Left hindlimb (tissue), 1 donor: Measurements from ENCODE around the gene NKAPD1.
"Not testable (repeated sequence)": the region's sequence is repeated elsewhere in the genome, so short reads cannot be mapped to it uniquely, and the experiment has no call there.

Experiments
- DNase-seq: peaks from one replicate; pipeline ENCODE4 v3.0.0-alpha.2; 2018

NKAPD1 gene, protein sequence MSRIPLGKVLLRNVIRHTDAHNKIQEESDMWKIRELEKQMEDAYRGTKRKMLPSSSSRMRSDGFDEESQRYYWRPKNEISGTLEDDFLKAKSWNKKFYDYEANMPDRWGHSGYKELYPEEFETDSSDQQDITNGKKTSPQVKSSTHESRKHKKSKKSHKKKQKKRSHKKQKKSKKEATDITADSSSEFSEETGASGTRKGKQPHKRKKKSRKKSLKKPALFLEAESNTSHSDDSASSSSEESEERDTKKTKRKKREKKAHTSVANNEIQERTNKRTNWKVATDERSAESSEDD

DNA sequence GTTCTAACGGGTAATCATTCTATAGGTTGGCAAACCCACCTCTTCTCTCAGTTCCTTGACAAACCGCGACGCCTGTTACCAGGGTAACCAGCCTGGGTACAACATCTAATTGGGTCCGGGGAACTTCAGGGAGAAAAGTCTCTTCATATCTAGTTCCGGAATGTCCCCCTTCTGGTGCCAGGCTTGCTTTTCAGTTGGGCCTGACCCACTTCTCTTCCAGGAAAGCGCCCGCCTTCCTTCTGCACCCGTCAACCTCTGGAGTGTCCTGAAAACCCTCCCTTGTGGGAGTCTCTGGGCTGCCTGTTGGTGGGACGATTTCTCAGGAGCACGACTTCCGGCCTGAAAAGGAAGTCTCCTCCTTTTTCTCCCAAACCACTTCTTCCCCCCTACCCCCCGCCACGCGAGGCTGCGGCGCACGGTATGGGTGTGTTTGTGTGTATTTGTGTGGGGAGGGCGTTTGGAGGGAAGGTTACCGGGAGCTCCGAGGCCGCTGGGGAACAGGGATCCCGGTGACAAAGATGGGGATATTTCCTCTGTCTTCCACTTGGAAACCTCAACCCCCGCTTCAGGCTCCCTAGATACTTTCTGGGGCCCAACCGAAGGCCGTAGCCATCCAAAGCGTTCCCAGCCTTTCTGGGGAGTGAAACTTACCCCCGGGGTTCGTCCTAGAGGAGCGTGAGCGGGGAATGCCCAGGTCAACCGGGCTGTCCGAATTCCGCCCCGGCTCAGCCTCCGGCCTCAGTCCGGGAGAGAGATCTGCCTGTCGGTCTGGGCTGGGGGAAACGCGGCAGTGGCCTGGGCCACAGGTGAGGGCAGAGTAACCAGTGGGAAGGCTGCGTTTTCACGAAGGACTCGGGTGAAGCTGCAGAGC is at the start of gene NKAPD1, which contains the start of gene PIH1D2:
Gene NKAPD1 (plus strand): TSS at position 359 of the 871 bp plus-strand sequence. CDS start 1,276 bp downstream, outside the sequence.
Gene PIH1D2 (minus strand): TSS at position 77 of the 871 bp plus-strand sequence. CDS start 843 bp downstream, outside the sequence.
- DNase-seq, result peak; percentile 87

DNA sequence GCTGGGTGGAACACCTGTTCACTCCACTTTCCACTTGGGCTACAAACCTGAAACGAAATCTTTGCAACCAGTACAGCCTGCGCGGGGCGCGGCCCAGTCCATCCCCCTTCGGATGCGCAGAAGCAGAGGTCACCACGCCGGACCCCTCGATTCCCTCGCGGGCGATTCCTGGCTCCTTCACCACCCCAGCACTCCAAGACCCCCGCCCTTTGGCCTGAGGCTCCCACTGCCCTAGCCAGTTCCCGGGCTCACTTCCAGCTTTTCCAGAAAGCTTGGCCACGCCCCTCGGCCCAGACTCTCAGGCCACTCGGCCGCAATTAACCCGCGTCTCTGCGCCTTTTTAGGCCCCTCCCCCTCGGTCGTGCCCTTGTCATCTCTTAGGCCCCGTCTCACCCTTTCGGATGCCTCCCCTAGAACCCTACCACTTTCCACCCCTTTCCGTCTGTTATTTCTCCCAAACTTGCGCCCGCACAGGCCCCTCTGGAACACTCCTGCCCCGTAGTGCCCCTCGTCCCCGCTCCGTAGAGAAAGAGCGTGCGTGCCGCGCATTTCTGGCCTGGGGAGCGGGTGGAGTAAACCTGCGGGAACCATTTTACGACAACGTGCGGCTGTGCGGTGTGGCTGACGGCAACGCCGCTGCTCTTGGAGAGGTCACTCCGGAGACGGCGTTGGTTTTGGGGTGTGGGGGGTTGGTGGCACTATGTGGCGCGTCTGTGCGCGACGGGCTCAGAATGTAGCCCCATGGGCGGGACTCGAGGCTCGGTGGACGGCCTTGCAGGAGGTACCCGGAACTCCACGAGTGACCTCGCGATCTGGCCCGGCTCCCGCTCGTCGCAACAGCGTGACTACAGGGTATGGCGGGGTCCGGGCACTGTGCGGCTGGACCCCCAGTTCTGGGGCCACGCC is 49.1 kb upstream of the NKAPD1 start, which contains the start of gene DLAT:
Gene DLAT (plus strand): TSS at position 636 of the 906 bp plus-strand sequence. CDS start 65 bp downstream, at position 701.
- peak; percentile 86 for DNase-seq

DNA sequence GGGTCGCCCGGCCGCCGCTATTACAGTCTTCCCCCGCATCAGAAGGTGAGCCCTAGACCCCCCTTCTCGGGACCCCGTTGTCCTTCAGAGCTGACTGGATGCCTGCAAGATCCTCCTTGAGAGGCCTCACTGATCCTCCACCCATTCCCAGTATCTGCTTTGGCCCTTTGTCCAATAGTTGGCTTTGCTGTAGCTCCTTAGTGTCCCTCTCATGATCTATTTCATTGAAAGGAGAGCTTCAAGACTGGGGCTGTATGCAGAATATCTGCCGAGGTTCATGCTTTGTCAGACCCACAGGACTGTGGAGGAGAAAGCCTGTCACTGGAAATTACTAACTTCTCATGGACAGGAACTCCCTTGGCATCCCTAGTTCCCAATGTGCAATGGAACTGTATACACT is 48.4 kb upstream of the NKAPD1 start:
- DNase-seq, result no peak

DNA sequence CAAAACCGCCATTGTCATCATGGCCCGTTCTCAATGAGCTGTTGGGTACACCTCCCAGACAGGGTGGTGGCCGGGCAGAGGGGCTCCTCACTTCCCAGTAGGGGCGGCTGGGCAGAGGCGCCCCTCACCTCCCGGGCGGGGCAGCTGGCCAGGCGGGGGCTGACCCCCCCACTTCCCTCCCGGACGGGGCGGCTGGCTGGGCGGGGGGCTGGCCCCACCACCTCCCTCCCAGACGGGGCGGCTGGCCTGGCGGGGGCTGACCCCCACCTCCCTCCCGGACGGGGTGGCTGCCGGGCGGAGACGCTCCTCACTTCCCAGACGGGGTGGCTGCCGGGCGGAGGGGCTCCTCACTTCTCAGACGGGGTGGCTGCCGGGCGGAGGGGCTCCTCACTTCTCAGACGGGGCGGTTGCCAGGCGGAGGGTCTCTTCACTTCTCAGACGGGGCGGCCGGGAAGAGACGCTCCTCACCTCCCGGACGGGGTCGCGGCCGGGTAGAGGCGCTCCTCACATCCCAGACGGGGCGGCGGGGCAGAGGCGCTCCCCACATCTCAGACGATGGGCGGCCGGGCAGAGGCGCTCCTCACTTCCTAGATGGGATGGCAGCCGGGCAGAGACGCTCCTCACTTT is 47.2 kb upstream of the NKAPD1 start:
- DNase-seq, result not testable (repeated sequence)

DNA sequence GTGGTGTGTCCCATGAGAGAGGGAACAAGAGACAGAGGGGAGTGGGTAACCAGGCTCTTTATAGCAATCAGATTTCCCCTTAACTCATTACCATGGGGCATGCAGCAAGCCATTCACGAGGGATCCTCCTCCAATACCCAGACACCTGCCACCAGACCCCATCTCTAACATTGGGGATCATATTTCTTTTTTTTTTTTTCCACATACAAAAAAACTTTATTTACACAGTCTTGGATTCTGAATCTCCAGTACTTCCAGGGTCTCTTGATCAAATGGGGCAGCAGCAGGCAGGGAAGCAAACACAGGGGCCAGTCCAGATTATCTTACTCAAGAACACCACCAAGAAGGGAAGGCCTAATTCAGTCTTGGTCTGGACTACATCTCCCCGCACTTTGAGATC is 44.6 kb upstream of the NKAPD1 start:
- no peak for DNase-seq

DNA sequence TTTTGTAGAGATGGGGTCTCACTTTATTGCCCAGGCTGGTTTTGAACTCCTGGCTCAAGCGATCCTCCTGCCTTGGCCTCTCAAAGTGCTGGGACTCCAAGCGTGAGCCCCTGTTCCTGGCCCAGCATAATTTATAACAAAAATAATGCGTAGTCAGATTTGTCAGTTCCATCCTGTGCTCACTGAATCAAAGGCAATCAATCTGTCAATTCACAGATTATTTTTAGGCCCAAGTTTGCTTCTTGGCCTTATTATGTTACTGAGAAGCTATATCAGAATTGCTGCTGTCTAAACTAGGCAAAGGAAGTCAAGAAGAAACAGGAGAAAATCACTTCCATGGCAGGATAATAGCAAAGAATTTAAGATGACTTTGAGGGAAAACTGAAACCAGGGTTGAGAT is 40.2 kb upstream of the NKAPD1 start:
- no peak for DNase-seq

DNA sequence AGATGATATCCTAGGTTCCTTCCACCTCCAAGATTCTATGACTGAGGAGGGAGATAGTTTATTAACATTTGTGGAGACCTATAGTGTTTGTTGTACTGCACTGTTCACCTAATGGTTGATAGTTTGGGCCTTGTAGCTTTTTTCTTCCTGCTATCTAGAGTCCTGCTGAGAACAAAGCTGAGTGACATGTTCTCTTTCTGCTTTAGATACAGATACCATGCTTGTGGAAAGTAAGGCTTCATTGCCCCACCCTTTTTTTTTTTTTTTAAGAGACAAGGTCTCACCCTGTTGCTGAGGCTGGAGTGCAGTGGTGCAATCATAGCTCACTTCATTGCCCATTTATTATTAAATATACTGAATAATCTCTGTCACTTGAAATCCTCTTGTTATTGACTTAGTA is 36.6 kb upstream of the NKAPD1 start:
- DNase-seq, result no peak

DNA sequence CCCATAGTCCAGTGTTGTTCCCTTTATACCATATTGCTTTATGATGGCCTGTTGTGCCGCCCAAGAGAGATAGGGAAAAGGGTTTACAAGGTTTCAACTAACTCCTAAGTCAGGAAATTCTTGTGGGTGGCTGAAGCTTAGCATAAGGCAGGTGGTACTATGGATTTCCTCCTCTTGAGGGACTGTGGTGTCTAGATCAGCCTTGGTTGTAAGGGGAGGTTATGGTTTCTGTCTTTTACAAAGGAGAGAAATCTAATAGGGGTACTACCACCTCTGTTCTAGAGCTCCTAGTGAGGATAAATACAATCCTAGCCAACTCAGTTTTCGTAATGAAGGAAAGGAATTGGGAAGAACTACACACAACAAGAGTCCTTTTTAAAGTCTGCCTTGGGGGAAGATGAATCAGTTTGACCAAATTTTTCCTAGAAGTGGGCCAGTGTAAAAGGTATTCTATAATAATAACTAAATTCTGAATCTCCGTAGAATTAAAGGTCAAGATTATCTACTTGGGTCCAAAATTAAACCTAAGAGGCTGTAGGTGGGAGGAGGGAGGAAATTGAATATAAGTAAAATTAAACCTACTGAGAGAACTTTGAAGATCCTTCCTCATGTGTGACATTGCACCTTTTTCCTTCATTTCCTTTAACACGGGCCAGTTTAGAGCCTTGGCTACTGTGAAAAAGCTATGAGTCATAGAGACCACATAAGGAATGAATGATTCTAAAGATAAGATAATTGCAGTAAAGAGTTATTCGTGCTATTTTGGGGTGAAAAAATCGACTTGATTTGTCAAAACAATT is 31.7 kb upstream of the NKAPD1 start:
- no peak for DNase-seq

DNA sequence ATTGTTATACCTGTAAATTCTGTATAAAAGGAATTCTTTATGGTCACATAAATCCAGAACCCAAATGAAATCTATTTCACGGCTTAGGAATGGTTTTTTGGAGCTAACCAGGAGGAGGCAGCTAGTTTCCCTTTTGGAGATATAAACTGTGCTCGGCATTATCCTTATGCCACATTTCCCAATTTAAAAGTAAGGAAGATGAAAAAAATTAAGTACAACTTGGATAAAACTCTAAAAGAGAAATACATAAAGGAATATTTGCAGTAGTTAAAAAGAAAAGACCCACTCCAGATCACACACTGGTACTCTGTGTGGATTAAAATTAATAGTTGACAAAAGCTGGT is 31.2 kb upstream of the NKAPD1 start:
- no peak for DNase-seq

DNA sequence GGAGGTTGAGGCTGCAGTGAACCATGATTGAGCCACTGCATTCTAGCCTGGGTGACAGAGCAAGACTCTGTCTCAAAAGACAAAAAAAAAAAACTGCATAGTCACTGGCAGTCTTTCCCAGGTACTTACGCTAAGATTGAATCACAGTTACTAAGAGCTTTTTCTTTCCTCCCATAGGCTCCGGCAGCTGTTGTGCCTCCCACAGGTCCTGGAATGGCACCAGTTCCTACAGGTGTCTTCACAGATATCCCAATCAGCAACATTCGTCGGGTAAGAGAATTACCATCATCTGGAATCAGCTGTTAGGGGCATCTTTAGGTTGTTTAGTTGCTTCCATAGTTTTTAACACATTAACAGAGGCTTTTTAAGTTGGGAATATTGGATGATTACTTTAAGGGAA is 29.1 kb upstream of the NKAPD1 start:
- no peak for DNase-seq

DNA sequence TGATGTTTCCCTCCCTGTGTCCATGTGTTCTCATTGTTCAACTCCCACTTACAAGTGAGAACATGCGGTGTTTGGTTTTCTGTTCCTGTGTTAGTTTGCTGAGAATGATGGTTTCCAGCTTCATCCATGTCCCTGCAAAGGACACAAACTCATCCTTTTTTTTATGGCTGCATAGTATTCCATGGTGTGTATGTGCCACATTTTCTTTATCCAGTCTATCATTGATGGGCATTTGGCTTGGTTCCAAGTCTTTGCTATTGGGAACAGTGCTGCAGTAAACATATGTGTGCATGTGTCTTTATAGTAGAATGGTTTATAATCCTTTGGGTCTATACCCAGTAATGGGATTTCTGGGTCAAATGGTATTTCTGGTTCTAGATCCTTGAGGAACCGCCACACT is 27.5 kb upstream of the NKAPD1 start:
- DNase-seq, result not testable (repeated sequence)

DNA sequence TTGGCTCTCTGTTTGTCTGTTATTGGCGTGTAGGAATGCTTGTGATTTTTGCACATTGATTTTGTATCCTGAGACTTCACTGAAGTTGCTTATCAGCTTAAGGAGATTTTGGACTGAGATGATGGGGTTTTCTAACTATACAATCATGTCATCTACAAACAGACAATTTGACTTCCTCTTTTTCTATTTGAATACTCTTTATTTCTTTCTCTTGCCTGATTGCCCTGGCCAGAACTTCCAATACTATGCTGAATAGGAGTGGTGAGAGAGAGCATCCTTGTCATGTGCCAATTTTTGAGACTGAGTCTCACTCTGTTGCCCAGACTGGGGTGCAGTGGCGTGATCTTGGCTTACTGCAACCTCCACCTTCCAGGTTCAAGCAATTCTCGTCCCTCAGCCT is 25.8 kb upstream of the NKAPD1 start:
- not testable (repeated sequence) for DNase-seq

DNA sequence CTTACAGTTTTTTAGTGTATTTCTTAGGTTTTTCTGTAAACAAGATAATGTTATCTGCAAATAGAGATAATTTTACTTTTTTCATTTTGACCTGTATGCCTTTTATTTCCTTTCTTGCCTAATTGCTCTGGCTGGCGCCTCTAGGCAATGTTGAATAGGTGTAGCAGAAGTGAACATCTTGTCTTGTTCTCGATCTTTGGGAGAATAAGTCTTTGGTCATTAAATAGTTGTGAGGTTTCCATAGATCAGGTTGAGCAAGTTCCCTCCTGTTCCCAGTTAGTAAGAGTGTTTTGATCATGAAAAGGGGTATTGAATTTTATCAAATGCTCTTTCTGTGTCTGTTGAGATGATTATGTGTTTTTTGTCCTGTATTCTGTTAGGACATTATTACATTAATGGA is 24.3 kb upstream of the NKAPD1 start:
- no peak for DNase-seq

DNA sequence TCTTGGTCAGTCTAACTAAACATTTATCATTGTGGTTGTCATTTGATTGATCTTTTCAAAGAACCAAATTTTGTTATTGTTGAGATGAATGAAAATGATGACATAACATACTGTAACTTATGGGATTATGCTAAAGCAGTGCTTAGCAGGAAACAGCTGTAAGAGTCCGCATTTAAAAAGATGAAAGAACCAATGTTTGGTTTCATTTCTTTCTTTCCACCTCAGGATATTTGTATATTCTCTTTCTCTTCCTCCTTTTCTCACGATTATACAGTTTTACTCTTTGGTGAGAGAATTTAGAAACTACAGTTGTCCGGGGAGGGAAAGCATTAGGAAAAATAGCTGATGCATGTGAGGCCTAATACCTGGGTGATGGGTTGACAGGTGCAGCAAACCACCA is 23.4 kb upstream of the NKAPD1 start:
- DNase-seq, result no peak

DNA sequence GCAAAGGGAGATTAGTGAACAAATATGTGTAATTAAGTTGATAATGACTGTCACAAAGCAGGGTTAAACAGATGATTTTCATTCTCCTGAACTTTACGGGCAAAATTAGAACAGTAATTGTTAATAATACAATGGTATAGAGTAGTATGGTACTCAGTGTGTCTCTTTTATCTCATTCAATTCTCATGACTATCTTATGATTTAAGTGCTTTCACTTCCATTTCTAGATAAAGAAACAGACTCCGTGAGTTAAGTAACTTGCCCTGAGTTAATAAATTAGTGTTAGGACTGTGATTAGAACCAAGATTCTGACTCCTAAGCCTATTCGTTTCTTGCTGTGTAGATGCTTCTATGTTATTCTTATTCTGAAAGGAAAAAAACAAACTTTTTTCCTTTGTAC is 22.3 kb upstream of the NKAPD1 start:
- no peak for DNase-seq

DNA sequence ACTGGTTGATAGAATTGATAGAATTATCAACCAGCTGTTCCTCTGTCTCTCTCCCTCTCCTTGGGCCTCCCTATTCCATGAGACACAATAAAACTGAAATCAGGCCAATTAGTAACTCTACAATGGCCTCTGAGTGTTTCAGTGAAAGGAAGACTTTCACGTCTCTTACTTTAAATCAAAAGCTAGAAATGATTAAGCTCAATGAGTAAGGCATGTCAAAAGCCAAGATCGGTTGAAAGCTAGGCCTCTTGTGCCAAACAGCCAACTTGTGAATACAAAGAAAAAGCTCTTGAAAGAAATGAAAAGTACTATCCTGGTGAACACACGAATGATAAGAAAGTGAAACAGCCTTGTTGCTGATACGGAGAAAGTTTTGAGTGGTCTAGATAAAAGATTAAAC is 16.9 kb upstream of the NKAPD1 start:
- no peak for DNase-seq

DNA sequence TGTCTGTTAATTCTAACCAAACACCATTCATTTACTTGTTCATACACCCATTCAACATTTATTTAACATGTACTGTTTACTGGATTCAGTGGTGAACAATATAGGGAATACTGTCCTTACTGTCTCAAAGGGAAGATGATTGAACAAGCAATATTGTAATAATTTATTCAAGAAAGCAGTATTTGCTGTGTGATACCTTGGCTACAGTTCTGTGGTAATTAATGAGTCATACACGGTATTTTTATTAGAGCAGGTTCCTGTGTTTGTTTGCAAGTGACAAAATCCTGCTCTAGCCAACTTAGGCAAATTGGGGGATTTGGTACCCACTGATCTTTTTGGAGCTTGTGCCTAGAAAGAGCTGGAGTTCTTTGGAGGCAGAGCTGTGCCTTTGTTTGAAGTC is 16.0 kb upstream of the NKAPD1 start:
- DNase-seq, result no peak

DNA sequence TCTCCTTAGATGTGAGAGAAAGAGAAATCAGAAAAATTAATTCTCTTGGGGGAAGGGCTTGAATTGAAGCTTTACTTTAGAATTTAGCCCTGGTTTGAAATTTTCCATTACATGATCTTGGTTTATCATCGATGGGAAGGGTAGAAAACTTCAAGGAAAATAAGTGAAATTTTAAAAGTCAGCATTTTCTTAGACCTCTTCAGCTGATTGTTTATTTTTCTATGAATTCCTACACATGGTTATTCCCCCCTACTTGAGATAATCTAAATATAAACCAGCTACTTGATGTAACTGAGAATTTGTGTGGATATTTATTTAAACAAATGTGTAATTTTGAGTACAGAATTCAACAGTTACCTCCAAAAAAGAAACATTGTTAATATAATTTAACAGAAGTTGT is 11.2 kb upstream of the NKAPD1 start:
- no peak for DNase-seq

DNA sequence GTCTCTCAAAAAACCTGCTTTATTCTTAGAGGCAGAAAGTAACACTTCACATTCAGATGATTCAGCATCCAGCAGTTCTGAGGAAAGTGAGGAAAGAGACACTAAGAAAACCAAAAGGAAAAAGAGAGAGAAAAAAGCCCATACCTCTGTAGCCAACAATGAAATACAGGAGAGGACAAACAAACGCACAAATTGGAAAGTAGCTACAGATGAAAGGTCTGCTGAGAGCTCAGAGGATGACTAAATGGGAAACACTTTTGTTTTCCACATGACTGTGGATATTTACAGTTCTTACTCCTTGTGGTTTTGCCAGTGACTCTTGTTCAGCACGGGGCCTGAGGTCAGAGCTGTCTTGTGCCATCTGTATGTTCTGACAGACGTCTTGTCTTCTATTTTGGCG is 8.6 kb downstream of the NKAPD1 start:
- DNase-seq, result no peak

DNA sequence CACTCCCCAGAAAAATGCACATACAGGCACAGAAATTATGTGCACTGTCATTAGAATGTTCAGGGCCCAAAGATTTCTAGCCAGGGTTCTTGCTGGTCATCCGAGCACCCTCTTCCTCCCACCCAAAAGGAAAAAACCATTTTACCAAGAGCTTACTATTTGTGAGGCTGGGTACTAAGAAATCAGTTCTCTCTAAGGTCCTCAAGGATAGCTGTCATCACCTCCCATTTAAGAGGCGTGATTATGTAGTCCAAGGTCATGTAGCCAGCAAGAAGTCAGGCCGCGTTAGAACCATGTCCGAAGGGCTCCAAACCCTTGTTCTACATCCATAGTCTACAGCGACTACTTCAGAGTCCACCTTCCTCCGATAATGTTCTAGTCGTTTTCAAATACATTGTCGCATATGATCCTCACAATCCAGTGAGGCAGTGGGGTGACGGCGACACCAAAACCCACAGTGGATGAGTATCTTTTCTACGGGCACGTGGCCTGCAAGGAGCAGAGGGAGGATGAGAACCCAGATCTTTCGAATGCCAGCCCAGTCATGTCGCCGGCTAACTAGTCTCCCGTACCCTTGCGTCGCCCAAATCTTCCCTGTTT is 11.8 kb downstream of the NKAPD1 start:
- DNase-seq, result no peak
